ENCODE measurements around the gene CD248. TPM values are rescaled to one million over a fixed set of nuclear protein-coding genes. Genes with fewer than 3 reads are reported as not detected.
"Not testable (repeated sequence)": the region's sequence is repeated elsewhere in the genome, so short reads cannot be mapped to it uniquely, and the experiment has no call there.

The CD248 gene
- total RNA-seq, 4 donors from 2014 or later = 2.6 to 36.2 (median 6.5) TPM

DNA sequence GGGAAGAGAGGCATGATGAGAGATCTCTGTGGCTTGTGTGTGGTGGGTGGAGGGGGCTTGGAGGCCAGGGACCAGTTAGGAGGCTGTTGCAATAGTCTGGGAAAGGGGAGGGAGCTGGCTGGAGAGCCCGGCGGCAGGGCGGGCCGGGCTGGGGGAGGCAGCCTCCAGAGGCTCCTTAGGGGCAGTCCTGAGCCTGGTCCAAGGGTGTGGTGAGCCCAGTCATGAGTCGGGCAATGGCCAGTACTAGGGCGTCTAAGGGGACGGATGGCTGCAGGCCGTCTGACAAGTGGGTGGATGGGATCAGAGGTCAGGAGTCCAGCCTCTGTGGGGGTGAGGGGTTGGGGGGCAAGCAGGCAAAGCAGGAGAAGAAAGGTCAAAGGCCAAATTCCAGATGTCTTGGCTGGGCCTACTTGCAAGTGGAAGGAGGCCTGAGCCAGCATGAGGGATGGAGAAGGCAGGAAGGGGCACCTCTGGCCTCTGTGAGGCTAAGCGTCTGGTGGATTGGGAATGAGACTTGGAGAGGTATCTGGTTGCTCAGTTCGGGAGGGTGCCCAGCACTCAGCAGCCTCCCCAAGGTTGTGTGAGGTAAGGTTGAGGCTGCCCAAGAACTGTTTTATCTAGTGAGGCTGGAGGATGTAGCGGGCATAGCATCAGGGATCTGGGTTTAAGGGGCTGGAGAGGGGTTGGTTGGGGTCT lies 6.0 kb upstream of the CD248 start:
- Histone ChIP-seq H3K4me3 (no peak overlapping the region), H3K27ac (no peak overlapping the region), H3K36me3 (no peaks in the 10 kb centered on the region), H3K27me3 (no peaks in the 10 kb centered on the region), H3K4me1 (peaks cover 13 to 25% (median 23%) of the 10 kb centered on the region in 4 donors), H3K9me3 (no peaks in the 10 kb centered on the region)
- no peak for DNase-seq
- in situ Hi-C loops (cut with MboI; ENCODE audit: low pct_ligation_motif_present in 1 of 4, low pct_unique_long_range_greater_than_20kb in 1 of 4, low sequenced_read_pairs in 3 of 4) = no loop called here
- intact Hi-C loops (cut with DNase I; ENCODE audit: low total_unique reads) = no loop called here
- 87 to 90% methylated on average over 2 to 11 of the region's 11 CpGs for WGBS, 2 donors (ENCODE audit: low coverage in 1 of 2)
- no peak for TF ChIP-seq EP300 (IDR thresholded peaks at IDR 0.05; ENCODE audit: low read depth)
- no peak for TF ChIP-seq POLR2AphosphoS5 (IDR thresholded peaks at IDR 0.05)
- TF ChIP-seq, protein P1, sequence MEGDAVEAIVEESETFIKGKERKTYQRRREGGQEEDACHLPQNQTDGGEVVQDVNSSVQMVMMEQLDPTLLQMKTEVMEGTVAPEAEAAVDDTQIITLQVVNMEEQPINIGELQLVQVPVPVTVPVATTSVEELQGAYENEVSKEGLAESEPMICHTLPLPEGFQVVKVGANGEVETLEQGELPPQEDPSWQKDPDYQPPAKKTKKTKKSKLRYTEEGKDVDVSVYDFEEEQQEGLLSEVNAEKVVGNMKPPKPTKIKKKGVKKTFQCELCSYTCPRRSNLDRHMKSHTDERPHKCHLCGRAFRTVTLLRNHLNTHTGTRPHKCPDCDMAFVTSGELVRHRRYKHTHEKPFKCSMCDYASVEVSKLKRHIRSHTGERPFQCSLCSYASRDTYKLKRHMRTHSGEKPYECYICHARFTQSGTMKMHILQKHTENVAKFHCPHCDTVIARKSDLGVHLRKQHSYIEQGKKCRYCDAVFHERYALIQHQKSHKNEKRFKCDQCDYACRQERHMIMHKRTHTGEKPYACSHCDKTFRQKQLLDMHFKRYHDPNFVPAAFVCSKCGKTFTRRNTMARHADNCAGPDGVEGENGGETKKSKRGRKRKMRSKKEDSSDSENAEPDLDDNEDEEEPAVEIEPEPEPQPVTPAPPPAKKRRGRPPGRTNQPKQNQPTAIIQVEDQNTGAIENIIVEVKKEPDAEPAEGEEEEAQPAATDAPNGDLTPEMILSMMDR (IDR thresholded peaks at IDR 0.05) = no peak
- no peak for TF ChIP-seq POLR2A (IDR thresholded peaks at IDR 0.05)

- H3K27ac ChIP-seq = no peak overlapping the region
- no peaks in the 10 kb centered on the region for H3K9me3 ChIP-seq
- no peak for TF ChIP-seq POLR2A (IDR thresholded peaks at IDR 0.05)
- no peak for TF ChIP-seq EP300 (IDR thresholded peaks at IDR 0.05; ENCODE audit: low read depth)
- TF ChIP-seq, protein P1 (IDR thresholded peaks at IDR 0.05) = no peak
- no peak for TF ChIP-seq POLR2AphosphoS5 (IDR thresholded peaks at IDR 0.05)
- intact Hi-C loops (cut with DNase I; ENCODE audit: low total_unique reads) (no loop called here), in situ Hi-C loops (cut with MboI; ENCODE audit: low pct_ligation_motif_present in 1 of 4, low pct_unique_long_range_greater_than_20kb in 1 of 4, low sequenced_read_pairs in 3 of 4) (no loop called here)
- H3K4me3 ChIP-seq = no peak overlapping the region
- no peaks in the 10 kb centered on the region for H3K27me3 ChIP-seq
- H3K4me1 ChIP-seq = peaks cover 14 to 29% (median 23%) of the 10 kb centered on the region in 4 donors
- DNase-seq = no peak
- WGBS, 2 donors (ENCODE audit: low coverage in 1 of 2) = 87% methylated on average over 4 of the region's 4 CpGs; no CpG with 5 or more reads in 1 of the 2 donors
- no peaks in the 10 kb centered on the region for H3K36me3 ChIP-seq
Observed at GRCh38 chr11:66321606-66322005, 4.8 kb upstream of the CD248 start.

GRCh38 chr11:66320748-66321147 lies 3.9 kb upstream of the CD248 start:
- H3K4me3 ChIP-seq; H3K27ac ChIP-seq; in situ Hi-C loops (cut with MboI; ENCODE audit: low pct_ligation_motif_present in 1 of 4, low pct_unique_long_range_greater_than_20kb in 1 of 4, low sequenced_read_pairs in 3 of 4); intact Hi-C loops (cut with DNase I; ENCODE audit: low total_unique reads); H3K9me3 ChIP-seq; DNase-seq; H3K27me3 ChIP-seq; H3K36me3 ChIP-seq: not testable (repeated sequence)
- H3K4me1 ChIP-seq = peaks cover 8 to 30% (median 20%) of the 10 kb centered on the region in 4 donors
- 87 to 90% methylated on average over 4 to 6 of the region's 6 CpGs for WGBS, 2 donors (ENCODE audit: low coverage in 1 of 2)

GRCh38 chr11:66320289-66320688 lies 3.4 kb upstream of the CD248 start:
- H3K27me3 ChIP-seq; DNase-seq; H3K27ac ChIP-seq; H3K4me3 ChIP-seq; H3K9me3 ChIP-seq; H3K36me3 ChIP-seq; intact Hi-C loops (cut with DNase I; ENCODE audit: low total_unique reads); in situ Hi-C loops (cut with MboI; ENCODE audit: low pct_ligation_motif_present in 1 of 4, low pct_unique_long_range_greater_than_20kb in 1 of 4, low sequenced_read_pairs in 3 of 4): not testable (repeated sequence)
- WGBS, 2 donors (ENCODE audit: low coverage in 1 of 2) = 80 to 89% methylated on average over 1 to 2 of the region's 2 CpGs
- H3K4me1 ChIP-seq = peaks cover 8 to 30% (median 20%) of the 10 kb centered on the region in 4 donors

- TF ChIP-seq, protein P1 (IDR thresholded peaks at IDR 0.05) = no peak
- no peak for TF ChIP-seq EP300 (IDR thresholded peaks at IDR 0.05; ENCODE audit: low read depth)
- TF ChIP-seq POLR2A (IDR thresholded peaks at IDR 0.05) = no peak
- no peak for TF ChIP-seq POLR2AphosphoS5 (IDR thresholded peaks at IDR 0.05)
- Histone ChIP-seq H3K36me3 (no peaks in the 10 kb centered on the region), H3K9me3 (no peaks in the 10 kb centered on the region), H3K4me1 (peaks cover 9 to 32% (median 22%) of the 10 kb centered on the region in 4 donors), H3K27me3 (no peaks in the 10 kb centered on the region), H3K4me3 (no peak overlapping the region), H3K27ac (peak overlapping the region; percentile 79 to 95 (median 88))
- DNase-seq = no peak
- WGBS, 2 donors (ENCODE audit: low coverage in 1 of 2) = 72% methylated on average over 3 of the region's 3 CpGs; no CpG with 5 or more reads in 1 of the 2 donors
- in situ Hi-C loops (cut with MboI; ENCODE audit: low pct_ligation_motif_present in 1 of 4, low pct_unique_long_range_greater_than_20kb in 1 of 4, low sequenced_read_pairs in 3 of 4) = no loop called here
- intact Hi-C loops (cut with DNase I; ENCODE audit: low total_unique reads) = no loop called here
Observed at GRCh38 chr11:66318600-66318970, 1.7 kb upstream of the CD248 start.
